Stimulated activated CD8-positive, alpha-beta memory T cell treated with anti-CD3 and anti-CD28 coated beads, Interleukin-7, amount 100 ng/mL, for 1 hour (primary cell): ENCODE data around the gene RAP1B.
A peak's percentile ranks its signal among the peaks of the same experiment; 100 is the strongest.

Experiments
- DNase-seq, 2 donors: peaks; one replicate each; pipeline ENCODE4 v3.0.0-alpha.2; 2020; ENCODE audit warnings: low read depth in 2 of 2

Gene RAP1B

DNA sequence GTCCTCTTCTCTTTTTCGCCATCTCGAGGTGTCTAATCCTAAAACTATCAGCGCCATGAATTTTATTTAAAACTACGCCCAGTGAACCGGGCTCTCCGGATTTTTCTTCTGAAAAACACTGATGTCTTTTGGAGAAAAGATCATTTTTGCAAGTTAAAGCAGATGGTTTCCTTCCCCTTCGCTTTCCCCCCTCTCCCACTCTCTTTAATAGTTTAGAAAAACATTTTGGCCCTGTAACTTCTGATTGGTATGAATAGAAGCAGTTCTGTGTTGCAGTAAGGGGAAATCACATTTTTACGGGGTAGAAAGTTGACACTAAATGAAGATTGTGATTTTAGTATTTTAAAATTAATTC lies 1.1 kb downstream of the RAP1B start:
- DNase-seq = no peak

DNA sequence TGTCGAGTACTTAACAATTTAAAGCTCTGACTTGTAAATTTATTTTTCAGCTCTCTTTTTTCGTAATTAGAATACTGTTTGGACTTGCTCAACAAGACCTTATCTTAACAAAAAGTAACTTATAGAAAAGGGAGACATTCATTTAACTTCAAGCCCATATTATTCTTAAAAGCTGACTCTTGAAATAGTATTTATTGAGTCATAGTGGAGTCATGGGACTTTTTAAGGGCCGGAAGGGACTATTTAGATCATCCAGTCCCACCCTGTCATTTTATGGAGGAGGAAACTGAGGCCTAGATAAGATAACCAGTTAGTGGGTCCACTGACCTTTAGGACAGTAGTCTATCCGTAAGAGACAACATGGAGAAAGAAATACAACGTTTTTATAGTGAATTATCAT lies 1.5 kb downstream of the RAP1B start:
- DNase-seq = no peak

DNA sequence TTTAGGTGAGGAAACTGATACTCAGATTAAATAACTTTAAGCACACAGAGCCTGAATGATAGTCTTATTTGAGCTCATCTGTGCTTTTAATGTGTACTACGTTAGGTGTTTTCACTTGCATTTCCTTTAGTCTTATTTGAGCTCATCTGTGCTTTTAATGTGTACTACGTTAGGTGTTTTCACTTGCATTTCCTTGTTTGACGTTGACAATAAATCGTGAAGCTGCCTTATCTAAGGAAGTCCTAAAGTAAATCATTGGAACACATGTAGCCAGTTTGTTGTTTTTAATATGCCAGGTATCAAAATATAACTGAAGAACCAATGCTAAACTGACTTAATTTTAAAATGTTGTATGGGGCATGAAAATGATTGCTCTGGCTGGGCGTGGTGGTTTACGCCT lies 2.0 kb downstream of the RAP1B start:
- DNase-seq = no peak

DNA sequence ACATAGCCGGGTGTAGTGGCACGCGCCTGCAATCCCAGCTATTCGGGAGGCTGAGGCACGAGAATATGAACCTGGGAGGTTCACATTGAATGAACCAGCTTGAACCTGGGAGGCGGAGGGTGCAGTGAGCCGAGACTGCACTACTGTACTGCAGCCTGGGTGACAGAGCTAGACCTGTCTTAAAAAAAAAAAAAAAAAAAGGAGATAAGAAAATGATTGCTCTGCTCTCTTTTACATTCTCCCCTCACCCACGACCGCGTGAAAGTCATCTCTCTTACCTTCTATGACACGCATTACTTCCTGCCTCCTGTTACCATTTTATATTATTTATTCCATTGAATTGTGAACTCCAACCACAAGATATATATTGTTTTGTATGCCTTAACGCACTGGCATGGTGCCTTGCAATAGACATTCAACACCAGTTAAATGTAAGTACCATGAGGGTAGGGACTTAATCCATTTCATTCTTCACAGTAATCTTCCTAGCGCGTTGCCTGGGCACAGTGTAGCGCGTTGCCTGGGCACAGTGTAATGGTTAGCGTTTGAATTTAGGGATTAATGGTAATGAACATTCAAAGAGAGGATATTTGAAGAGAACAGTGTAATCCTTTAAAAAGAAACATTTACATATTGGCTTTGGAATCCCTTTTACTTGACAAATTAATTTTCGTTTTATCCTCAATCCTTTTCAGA lies 2.7 kb downstream of the RAP1B start:
- peak in 1 of 2 donors; percentile 10 for DNase-seq

DNA sequence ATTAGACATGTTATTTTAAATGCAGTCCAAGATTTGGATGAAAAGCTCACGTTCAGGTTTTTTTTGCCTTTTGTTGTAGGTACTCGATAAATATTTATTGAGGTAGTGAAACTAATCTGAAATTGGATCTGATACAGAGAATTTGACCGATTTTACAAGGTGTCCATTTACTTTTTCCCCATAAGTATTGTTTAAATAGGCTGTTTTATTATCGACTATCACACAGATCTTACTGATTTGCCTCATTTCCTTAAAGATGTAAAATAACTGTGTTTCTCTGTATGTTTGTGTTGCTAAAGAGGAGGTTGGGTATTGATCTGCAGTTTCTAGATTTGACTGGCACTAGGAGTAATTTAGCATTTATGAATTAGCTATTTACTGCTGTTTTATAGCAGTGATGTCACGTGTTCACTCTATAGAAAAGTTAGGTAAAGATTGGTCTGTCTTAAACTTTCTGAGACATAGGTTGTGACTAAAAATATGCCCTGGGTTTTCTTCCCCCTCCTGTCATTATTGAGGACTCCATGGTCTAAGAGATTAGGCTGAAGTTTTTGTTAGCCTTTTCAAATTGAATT lies 3.5 kb downstream of the RAP1B start:
- DNase-seq = no peak

DNA sequence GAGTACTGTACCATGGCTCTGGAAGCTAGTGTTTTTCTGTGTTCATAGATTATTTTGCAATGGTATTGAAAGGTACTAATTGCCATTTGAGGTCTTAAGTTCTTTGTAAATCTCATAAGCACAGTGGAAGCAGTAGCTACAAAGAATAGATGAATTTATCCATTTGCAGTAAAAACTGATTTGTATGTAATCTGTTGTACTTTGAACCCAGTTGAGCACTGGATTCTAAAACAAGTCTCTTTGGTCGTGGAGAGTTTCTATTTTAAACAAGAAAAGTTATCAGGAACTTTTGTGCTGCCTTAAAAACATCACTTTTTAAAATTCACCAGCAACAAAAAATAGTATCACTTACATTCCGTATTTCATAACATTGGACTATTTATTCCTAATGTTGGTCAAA lies 4.1 kb downstream of the RAP1B start:
- DNase-seq = no peak

DNA sequence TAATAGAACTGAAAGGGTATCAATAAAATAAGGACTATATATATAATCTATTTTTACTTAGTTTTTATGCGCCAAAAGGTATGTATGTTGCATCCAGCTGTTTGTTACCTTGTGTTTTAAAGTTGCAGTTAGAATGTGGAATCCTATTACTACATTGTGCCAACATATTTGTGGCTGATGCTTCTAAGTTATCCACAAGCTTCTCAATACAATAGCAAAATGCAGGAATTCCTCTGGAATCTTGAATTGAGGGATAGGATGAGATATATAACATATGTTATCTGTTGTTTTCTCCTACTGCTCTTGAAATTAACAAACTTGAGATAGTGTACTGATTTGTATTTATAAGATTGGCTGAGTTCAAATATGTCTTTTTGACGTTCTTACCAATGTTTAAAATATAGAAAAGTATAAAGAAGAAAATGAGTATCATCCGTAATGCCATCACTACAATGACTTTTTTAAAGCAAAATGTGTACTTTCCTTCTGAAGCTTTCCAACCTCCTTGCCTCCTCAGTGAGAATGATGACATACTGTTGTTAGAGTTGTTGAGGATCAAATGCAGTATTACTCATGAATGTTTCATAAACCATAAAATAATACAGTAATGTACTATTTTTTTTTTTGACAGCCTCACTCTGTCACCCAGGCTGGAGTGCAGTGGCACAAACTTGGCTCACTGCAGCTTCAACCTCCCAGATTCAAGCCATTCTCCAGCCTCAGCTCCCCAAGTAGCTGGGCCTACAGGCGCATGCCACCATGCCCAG lies 6.6 kb downstream of the RAP1B start:
- no peak for DNase-seq

DNA sequence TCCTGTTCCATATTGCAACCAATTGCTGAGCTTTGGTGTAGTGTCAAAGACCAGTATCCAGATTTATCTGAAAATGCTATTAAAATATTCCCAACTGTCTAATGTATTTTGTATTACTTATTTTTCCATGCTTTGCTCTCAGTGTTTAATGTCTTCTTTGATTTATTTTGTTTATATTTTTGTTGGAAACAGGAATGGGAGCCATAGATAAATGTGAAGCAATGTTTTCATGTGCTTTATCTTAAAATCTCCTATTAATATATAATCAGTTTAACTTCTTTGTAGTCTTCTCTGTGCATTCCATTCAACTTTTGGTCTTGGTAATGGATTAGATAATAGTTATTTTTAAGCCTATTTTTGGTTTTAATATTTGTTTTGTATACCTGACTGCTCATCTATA lies 8.8 kb downstream of the RAP1B start:
- DNase-seq = no peak

DNA sequence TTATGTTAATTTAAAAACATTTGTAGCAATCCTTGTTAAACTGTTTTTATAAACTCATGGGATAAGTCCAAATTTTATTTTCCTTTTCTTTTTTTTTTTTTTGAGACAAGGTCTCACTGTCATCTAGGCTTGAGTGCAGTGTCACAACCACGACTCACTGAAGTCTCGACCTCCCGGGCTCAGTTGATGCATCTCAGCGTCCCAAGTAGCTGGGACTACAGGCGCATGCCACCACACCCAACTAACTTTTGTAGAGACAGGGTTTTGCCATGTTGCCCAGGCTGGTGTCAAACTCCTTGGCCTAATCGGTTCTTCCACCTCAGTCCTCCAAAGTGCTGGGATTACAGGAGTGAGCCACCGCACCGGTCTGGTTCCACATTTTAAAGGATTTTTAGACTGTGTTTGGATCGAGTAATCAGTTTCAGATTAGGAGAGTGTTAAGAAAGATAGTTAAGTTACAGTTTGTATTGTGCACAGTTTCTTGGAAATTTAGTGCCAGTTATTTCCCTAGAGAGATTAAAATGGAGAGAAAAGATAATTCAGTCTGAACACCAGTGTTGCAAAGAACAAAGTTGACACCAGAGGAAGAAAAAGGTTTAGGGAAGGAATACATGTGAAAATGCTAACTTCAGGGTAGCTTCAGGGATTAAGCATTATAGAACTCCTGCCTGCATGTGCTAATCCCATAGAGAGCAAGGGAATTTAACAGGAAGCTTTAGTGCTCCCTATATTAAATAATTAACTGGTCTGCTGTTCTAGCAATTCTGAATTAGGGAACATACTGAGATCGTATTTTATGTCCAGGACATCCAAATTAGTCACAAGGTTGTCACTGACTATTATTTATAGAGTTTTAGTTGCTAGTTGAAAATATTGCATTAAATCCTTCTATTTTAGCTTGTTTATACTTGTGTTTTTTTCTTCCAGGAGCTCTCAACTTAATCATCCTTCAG lies 10.1 kb downstream of the RAP1B start:
- DNase-seq = no peak

DNA sequence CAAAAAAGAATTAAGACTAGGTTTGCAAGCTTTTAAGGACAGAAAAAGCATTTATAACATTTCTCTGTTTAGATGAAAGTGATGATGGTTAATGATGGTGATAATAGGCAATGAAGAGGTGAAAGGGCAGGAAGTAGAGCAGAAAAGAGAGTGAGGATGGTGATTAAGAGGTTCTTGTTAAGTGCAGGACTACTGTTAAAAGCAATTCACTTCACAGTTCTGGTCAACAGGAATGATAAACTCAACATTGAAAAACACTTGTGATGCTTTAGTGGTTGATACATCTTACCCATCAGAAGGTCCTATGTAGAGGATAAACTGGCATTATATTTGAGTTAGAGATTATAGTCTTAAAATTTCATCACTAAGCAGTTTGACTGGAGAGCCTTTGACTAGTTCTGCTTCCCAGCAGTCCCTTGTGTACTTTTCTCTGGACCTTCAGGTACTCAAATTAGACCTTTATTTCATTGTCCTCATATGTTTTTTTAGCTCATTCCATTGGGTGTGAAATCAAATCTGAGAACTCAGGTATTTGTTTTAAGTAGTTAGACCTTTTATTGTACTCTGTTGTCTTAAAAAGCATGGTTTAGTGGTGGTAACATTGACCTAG lies 10.9 kb downstream of the RAP1B start:
- no peak for DNase-seq

DNA sequence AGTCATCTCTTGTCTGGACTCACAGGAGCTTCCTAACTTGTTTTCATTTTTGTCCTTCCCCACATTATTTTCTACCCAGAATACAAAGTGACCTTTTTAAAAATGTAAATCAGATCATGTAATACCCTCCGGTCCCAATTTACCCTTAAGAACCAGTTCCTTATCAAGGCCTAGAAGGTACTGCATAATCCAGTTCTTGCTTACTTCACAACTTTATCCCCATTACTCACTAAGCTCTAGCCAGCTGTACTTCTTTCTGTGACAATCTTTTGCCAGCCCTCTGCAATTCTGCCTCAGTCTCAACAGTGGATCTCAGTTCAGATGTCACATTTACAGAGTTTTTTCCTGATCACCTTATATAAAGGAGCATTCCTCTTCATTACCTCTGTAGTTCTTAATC lies 11.6 kb downstream of the RAP1B start:
- no peak for DNase-seq

DNA sequence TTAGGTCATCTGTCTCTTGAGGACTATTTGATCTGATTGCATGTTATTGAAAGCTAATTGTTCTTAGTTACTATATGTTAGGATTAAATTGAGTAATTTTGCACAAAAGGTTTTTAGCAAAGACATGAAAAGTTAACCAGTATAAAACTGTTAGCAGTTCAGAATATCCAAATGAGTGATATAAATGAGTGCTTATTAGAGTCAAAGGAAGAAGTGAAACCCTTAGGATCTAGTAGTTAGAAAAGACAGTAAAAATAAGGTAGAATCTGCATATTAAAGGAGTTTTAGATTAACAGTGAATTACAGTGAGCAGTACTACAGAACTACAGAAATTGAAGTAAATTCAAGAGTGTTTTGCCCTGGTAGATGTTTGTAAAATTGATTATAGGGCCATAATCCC lies 12.4 kb downstream of the RAP1B start:
- no peak for DNase-seq

DNA sequence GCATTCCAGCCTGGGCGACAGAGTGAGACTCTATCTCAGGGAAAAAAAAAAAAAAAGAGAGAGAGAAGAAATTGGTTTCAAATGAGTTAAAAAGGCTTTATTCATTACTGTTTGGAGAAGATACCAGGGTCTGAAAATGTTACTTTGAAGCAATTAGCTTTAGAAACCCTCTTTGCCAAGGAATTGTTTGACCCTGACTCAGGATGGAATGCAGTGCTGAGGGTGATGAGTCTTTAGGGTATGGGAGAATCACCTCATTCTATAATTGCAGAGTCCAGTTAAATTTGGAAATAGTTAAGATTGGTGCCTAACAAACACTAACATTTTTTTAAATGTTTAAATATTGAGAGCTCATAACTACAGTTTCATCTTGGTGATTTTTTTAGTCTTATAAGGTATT lies 13.3 kb downstream of the RAP1B start:
- no peak for DNase-seq

DNA sequence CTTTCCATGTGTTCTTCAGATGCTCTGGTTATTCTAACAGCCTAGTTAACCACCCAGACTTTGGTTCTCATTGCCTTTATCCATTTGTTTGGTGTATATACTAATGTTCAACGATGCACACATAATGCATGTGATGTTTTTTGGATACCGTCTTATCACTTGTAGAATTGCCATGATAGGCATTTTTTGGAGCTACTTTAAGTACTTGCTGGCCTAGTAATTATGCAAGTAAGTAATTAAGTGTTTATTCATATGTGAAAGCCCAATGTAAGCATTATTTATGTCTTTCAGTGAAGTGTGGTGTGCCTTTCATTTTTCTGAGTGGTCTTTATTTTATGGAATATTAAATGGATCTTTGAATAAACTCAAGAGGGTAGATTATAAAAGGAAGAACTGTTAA lies 14.2 kb downstream of the RAP1B start:
- DNase-seq = no peak

DNA sequence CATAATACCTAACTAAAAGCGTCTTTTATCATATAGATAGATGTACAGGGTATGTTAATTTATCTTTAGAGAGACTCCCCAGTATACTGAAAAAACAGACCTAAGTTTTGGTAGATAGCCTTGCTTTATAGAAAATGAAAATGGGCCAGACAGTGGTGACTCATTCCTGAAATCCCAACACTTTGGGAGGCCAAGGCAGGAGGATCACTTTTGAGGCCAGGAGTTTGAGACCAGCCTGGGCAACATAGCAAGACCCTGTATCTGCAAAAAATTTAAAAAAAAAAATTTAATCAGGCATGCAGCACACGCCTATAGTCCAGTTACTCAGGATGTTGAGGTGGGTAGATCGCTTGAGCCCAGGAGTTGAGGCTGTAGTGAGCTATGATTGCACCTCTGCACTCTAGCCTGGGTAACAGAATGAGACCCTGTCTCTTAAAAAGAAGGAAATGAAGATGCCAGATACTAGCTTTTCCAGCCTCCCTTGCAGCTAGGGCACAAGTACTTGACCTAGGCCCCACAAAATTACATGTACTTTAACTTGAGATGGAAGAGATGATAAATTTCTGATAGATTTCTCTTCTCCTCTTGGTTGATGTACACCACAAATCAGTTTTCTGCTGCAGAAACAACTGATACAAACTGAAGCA lies 17.1 kb downstream of the RAP1B start:
- DNase-seq = no peak

DNA sequence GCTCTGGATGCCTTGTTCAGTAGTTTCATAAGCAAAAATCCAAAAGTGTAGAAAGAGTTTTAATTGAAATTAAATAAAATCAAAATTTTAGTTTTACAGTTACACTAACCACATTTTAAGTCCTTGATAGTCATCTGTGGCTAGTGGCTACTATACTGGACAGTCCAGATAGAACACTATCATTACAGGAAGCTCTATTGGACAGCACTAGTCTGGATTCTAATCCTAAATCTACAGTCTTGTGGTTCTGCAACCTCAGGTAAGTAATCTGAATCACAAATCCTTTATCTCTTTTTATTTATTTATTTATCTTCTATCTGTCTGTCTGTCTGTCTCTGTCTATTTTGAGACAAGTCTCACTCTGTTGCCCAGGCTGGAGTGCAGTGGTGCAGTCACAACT lies 18.0 kb downstream of the RAP1B start:
- DNase-seq = no peak

DNA sequence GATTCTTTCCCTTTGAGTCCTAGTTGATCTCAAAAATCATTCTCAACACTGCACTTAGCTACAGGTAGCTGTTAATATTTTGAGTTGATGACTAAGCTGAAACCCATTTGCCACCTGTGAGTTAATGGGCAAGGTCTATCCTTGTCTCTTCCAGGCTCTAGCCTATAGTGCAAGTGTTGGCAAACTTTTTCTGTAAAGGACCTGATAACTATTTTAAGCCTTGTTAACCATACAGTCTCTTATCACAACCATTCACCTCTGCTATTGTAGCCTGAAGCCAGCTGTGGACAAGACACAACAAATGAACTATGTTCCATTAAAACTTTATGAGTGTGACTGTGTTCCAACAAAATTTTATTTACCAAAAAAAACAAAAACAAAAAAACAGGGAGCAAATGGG lies 19.4 kb downstream of the RAP1B start:
- no peak for DNase-seq

DNA sequence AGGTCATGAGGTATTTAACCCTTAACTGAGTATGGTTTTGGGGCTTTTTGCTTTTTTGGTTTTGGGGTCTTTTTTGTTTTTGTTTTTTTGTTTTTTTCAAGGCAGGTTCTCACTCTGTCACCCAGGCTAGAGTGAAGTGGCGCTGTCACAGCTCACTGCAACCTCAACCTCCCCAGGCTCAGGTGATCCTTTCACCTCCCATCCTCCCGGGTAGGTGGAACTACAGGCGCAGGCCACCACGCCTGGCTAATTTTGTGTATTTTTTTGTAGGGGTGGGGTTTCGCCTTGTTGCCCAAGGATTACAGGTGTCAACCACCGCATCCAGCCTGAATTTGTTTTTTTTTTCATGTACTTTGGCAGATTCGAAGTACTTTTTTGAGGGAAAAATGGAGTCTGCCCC lies 19.9 kb downstream of the RAP1B start:
- DNase-seq = no peak

DNA sequence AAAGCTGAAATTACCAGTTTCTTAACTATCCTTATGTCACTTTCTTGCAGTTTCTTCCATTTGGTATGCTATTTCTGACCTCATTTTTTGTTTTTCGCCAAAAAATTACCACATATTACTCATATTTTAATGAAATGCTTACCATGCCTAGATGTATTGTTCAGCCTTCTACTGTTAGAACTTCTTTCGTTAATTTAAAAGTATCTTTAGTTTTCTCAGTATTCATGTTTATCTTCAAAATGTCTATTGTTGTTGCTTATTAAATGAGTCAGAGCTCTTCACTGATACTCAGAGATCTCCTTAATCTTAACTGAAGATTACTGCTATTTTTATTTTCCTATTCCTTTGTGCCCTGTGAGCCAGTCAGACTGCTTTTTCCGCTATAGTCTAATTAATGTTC lies 20.5 kb downstream of the RAP1B start:
- DNase-seq = no peak

DNA sequence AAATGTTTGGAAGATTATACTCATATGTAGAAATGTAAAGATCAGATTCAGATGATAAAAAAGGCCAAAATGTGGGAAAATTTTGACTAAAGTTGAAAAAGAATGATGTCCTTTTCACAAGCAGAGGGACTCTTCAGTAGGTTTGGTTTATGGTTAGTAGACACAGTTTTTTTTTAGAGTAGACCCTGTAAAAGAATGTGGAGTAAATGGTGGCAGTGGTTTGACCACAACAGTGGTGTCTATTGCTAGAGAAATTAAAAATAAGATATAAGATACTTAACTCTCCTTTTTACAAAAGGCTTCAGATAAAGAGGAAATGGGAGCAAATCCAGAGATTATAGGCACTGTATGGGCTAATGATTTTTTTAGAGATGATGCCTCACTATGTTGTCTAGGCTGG lies 21.8 kb downstream of the RAP1B start:
- no peak for DNase-seq
